Transverse colon (tissue), 3 donors: ENCODE data around the gene RAB9A.

Experiments used
- POLR2A ChIP-seq: fragments of 450-650 bp; IDR thresholded peaks from one replicate; pipeline ENCODE4 v1.6.1; 2016; ENCODE audit warnings: antibody characterized with exemption, mild to moderate bottlenecking, moderate library complexity
- TF ChIP-seq, protein P1 (sequence below), 5 experiments: fragments of 200-600 bp in 3 of 5; fragments of 450-650 bp in 2 of 5; sonication (generic) in 3 of 5; IDR thresholded peaks; 1 replicate in 2 of 5; 2 replicates in 3 of 5; pipeline ENCODE4 v1.5.1; 2016 to 2017; ENCODE audit warnings: antibody characterized with exemption in 5 of 5, inconsistent platforms in 3 of 5, mild to moderate bottlenecking in 2 of 5, moderate library complexity in 1 of 5

DNA sequence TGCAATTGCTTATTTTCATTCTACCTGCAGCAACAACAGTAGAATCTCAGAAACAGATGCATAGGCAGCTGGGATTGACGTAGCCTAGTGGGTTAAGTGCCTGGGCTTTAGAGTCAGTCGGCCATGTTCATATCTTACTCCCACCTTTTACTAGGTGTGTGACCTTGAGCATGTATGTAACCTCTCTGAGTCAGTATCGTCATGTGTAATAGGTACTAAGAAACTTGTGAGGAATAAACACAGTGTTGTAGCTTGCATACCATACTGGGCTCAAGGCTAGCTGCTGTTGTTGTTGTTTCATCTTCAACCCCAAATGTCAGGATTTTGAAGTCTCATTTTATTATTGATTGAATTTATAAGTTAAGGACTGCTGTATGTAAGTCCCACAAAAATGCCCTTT, 14.2 kb downstream of the RAB9A start:
- TF ChIP-seq, protein P1, sequence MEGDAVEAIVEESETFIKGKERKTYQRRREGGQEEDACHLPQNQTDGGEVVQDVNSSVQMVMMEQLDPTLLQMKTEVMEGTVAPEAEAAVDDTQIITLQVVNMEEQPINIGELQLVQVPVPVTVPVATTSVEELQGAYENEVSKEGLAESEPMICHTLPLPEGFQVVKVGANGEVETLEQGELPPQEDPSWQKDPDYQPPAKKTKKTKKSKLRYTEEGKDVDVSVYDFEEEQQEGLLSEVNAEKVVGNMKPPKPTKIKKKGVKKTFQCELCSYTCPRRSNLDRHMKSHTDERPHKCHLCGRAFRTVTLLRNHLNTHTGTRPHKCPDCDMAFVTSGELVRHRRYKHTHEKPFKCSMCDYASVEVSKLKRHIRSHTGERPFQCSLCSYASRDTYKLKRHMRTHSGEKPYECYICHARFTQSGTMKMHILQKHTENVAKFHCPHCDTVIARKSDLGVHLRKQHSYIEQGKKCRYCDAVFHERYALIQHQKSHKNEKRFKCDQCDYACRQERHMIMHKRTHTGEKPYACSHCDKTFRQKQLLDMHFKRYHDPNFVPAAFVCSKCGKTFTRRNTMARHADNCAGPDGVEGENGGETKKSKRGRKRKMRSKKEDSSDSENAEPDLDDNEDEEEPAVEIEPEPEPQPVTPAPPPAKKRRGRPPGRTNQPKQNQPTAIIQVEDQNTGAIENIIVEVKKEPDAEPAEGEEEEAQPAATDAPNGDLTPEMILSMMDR (IDR thresholded peaks at IDR 0.05), result no peak
- no peak for TF ChIP-seq POLR2A
